Measurements from ENCODE around the gene STXBP6.

Gene STXBP6

GRCh38 chr14:24826390-24826789, 223.6 kb downstream of the STXBP6 start:
- H3K4me3 ChIP-seq (ENCODE audit: low read depth, low read length) = no peak overlapping the region
- in situ Hi-C loops (cut with HindIII; ENCODE audit: low sequenced_read_pairs) = no loop called here
- DNase-seq (ENCODE audit: low read depth, low spot score) = no peak
- no peak for TF ChIP-seq CTCF (IDR thresholded peaks at IDR 0.05; ENCODE audit: low read depth, low read length)

GRCh38 chr14:24820616-24821015, 229.3 kb downstream of the STXBP6 start:
- DNase-seq (ENCODE audit: low read depth, low spot score) = no peak
- in situ Hi-C loops (cut with HindIII; ENCODE audit: low sequenced_read_pairs) = no loop called here
- no peak overlapping the region for H3K4me3 ChIP-seq (ENCODE audit: low read depth, low read length)
- no peak for TF ChIP-seq CTCF (IDR thresholded peaks at IDR 0.05; ENCODE audit: low read depth, low read length)

GRCh38 chr14:24818823-24819341, 231.1 kb downstream of the STXBP6 start:
- in situ Hi-C loops (cut with HindIII; ENCODE audit: low sequenced_read_pairs) = no loop called here

GRCh38 chr14:24818058-24818822, 231.7 kb downstream of the STXBP6 start:
- peak; percentile 58 for DNase-seq (ENCODE audit: low read depth, low spot score)
- in situ Hi-C loops (cut with HindIII; ENCODE audit: low sequenced_read_pairs) = no loop called here
- H3K4me3 ChIP-seq (ENCODE audit: low read depth, low read length) = no peak overlapping the region
- no peak for TF ChIP-seq CTCF (IDR thresholded peaks at IDR 0.05; ENCODE audit: low read depth, low read length)

More at GRCh38 chr14:24818823-24819341, 231.1 kb downstream of the STXBP6 start:
- no peak for DNase-seq (ENCODE audit: low read depth, low spot score)
- no peak overlapping the region for H3K4me3 ChIP-seq (ENCODE audit: low read depth, low read length)
- no peak for TF ChIP-seq CTCF (IDR thresholded peaks at IDR 0.05; ENCODE audit: low read depth, low read length)

GRCh38 chr14:24817212-24818057, 232.5 kb downstream of the STXBP6 start:
- peak; percentile 67 for TF ChIP-seq CTCF (IDR thresholded peaks at IDR 0.05; ENCODE audit: low read depth, low read length)
- in situ Hi-C loops (cut with HindIII; ENCODE audit: low sequenced_read_pairs) = no loop called here
- DNase-seq (ENCODE audit: low read depth, low spot score) = no peak
- no peak overlapping the region for H3K4me3 ChIP-seq (ENCODE audit: low read depth, low read length)

GRCh38 chr14:24816929-24817211, 233.1 kb downstream of the STXBP6 start:
- DNase-seq (ENCODE audit: low read depth, low spot score) = no peak
- H3K4me3 ChIP-seq (ENCODE audit: low read depth, low read length) = no peak overlapping the region
- no peak for TF ChIP-seq CTCF (IDR thresholded peaks at IDR 0.05; ENCODE audit: low read depth, low read length)
- in situ Hi-C loops (cut with HindIII; ENCODE audit: low sequenced_read_pairs) = no loop called here

Data from astrocyte of the spinal cord (primary cell).